Measurements from ENCODE around the gene FEZ2. TPM values are rescaled to one million over a fixed set of nuclear protein-coding genes. Genes with fewer than 3 reads are reported as not detected.

The FEZ2 gene
- total and polyA plus RNA-seq, 10 of the 15 experiments (the other 5 are each of a cell fraction or from before 2014, with no cell fraction given): 3.0 to 15.4 (median 6.6) TPM

DNA sequence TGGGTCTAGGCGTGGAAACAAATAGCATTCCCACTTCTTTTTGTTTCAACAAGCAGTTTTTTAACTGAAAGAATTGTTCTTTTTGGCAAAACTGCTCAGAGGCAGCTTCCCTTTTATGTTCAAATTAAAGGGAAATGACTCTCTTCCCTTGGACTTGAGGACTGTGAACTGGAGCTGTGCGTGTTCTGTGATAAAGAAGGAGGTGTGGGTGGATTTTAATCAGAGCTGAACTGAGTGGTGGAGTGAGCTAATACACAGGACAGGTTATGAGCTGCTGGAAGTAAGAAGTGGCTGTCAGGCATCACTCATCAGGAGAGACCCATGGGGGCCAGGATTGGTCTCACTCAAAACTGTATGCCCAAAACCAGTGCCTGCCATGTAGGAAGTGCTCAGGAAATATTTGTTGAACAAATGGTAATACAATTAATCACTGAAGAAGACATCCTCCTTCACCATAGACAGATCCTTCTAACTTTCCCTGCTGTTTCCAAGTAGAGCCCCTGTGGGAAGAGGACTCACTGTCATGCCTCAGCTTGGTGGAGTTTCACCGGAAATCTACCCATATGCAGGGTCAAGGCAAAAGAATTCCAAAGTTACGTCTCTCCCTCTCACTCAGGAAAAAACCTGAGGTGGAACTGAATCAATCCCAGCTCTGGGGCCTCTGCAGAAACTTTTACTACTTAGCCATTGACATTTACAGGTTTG lies 55.9 kb downstream of the FEZ2 start:
- ChIA-PET RAD21 (ENCODE audit: unreplicated experiment) (interaction anchor here (0.5 kb wide), 1 partner anchor 11 kb away, joined by 3 read pairs; no protein-coding TSS in a partner anchor), SMC1A (ENCODE audit: uncharacterized antibody, unreplicated experiment) (interaction anchor here (1.3 to 1.7 kb wide), 2 partner anchors 22 to 189 kb away, joined by 3 to 4 read pairs; no protein-coding TSS in a partner anchor), POLR2A (no interaction called here), CTCF (no interaction called here)
- ATAC-seq: no peak
- H3K27ac ChIP-seq (ENCODE audit: control insufficient read depth, insufficient read depth): no peak overlapping the region
- peaks cover 5% of the 10 kb centered on the region; the same call in 1 of the 2 replicates for H3K4me1 ChIP-seq (ENCODE audit: control insufficient read depth, insufficient read depth, low read length)
- H3K79me2 ChIP-seq (ENCODE audit: control insufficient read depth, insufficient read depth, low read length): no peaks in the 10 kb centered on the region
- no peak overlapping the region for H3K9ac ChIP-seq (ENCODE audit: control insufficient read depth, insufficient read depth, low read length)
- H3K4me2 ChIP-seq (ENCODE audit: control insufficient read depth, insufficient read depth): no peak overlapping the region
- intact Hi-C loops (cut with micrococcal nuclease; ENCODE audit: unreplicated experiment) (no loop called here), in situ Hi-C loops (cut with MboI) (no loop called here)
- no peaks in the 10 kb centered on the region for H3K9me3 ChIP-seq (replicated peaks; ENCODE audit: control insufficient read depth, insufficient read depth, low read length)
- no peak for DNase-seq (ENCODE audit: low read depth, low spot score)
- no TSS peak for BruUV-seq (replicated peaks)
- TF ChIP-seq EED (IDR thresholded peaks at IDR 0.05; ENCODE audit: low read depth): no peak
- no peak for TF ChIP-seq NR2C2 (IDR thresholded peaks at IDR 0.05; ENCODE audit: borderline replicate concordance, control insufficient read depth, insufficient read length, low read depth)
- no peak for TF ChIP-seq NR2C1 (IDR thresholded peaks at IDR 0.05)
- no peak for TF ChIP-seq TCF7 (IDR thresholded peaks at IDR 0.05; ENCODE audit: borderline replicate concordance)
- TF ChIP-seq POLR2AphosphoS5 (IDR thresholded peaks at IDR 0.05; ENCODE audit: low read length): no peak
- no peak for TF ChIP-seq ATF7 (IDR thresholded peaks at IDR 0.05; ENCODE audit: low read depth)
- TF ChIP-seq HDGF (IDR thresholded peaks at IDR 0.05): no peak
- TF ChIP-seq, protein P1, sequence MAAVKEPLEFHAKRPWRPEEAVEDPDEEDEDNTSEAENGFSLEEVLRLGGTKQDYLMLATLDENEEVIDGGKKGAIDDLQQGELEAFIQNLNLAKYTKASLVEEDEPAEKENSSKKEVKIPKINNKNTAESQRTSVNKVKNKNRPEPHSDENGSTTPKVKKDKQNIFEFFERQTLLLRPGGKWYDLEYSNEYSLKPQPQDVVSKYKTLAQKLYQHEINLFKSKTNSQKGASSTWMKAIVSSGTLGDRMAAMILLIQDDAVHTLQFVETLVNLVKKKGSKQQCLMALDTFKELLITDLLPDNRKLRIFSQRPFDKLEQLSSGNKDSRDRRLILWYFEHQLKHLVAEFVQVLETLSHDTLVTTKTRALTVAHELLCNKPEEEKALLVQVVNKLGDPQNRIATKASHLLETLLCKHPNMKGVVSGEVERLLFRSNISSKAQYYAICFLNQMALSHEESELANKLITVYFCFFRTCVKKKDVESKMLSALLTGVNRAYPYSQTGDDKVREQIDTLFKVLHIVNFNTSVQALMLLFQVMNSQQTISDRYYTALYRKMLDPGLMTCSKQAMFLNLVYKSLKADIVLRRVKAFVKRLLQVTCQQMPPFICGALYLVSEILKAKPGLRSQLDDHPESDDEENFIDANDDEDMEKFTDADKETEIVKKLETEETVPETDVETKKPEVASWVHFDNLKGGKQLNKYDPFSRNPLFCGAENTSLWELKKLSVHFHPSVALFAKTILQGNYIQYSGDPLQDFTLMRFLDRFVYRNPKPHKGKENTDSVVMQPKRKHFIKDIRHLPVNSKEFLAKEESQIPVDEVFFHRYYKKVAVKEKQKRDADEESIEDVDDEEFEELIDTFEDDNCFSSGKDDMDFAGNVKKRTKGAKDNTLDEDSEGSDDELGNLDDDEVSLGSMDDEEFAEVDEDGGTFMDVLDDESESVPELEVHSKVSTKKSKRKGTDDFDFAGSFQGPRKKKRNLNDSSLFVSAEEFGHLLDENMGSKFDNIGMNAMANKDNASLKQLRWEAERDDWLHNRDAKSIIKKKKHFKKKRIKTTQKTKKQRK (IDR thresholded peaks at IDR 0.05; ENCODE audit: low read depth, low read length): no peak
- no peaks in the 10 kb centered on the region for H4K20me1 ChIP-seq (ENCODE audit: control insufficient read depth, insufficient read depth)
- H3K4me3 ChIP-seq: no peak overlapping the region
- H2AFZ ChIP-seq (ENCODE audit: control insufficient read depth, low read depth, low read length): no peak overlapping the region
- 84% methylated on average over 4 of the region's 4 CpGs for WGBS (ENCODE audit: insufficient coverage, insufficient replicate concordance, low lambda C conversion rate, missing lambda C conversion rate)
- no peaks in the 10 kb centered on the region; a peak in 1 of 4 replicates for H3K36me3 ChIP-seq (ENCODE audit: control insufficient read depth in 2 of 2, insufficient read depth in 2 of 2, low read length in 1 of 2)
- no peak for FAIRE-seq
- H3K27me3 ChIP-seq (replicated peaks in 1 of 2; ENCODE audit: control insufficient read depth in 2 of 2, insufficient read depth in 2 of 2, low read length in 1 of 2): no peaks in the 10 kb centered on the region

Measured in GM12878 (cell line).